DND-41 (cell line): Measurements from ENCODE around the gene VWA5B1.

Experiments used
- ATAC-seq: fragments of 200-7000 bp; cut with Tn5 transposase; 3 replicates; pipeline ENCODE4 v1.9.1; 2021; ENCODE audit warnings: low read depth; ENCODE audit not compliant: insufficient read depth
- DNase-seq: peaks from one replicate; pipeline ENCODE4 v3.0.0-alpha.2; 2020
- H2AFZ ChIP-seq: 2 replicates; pipeline ENCODE4 v1.6.0; 2012; ENCODE audit warnings: low read depth, low read length
- H3K27ac ChIP-seq: 2 replicates; pipeline ENCODE4 v1.5.1; 2012; ENCODE audit warnings: low read length, inconsistent platforms
- H3K27me3 ChIP-seq: fragments of 200-600 bp; sonication (generic); 2 replicates; pipeline ENCODE4 v1.6.0; 2012; ENCODE audit warnings: low read length, mild to moderate bottlenecking, inconsistent platforms; ENCODE audit not compliant: insufficient read depth, poor library complexity
- H3K36me3 ChIP-seq: 2 replicates; pipeline ENCODE4 v1.5.1; 2012; ENCODE audit warnings: low read length, inconsistent platforms; ENCODE audit not compliant: insufficient read depth
- H3K4me1 ChIP-seq: 2 replicates; pipeline ENCODE4 v1.5.1; 2012; ENCODE audit warnings: mild to moderate bottlenecking, low read length; ENCODE audit not compliant: insufficient read depth
- H3K4me2 ChIP-seq: 2 replicates; pipeline ENCODE4 v1.6.0; 2012; ENCODE audit warnings: mild to moderate bottlenecking, moderate library complexity, low read length, inconsistent platforms; ENCODE audit not compliant: insufficient read depth
- H3K4me3 ChIP-seq, 2 experiments: fragments of 200-600 bp in 1 of 2; shearing (Covaris generic) in 1 of 2; 2 replicates each; pipeline ENCODE4 v1.5.1; 2012 to 2016; ENCODE audit warnings: inconsistent platforms in 2 of 2, low read length in 2 of 2, mild to moderate bottlenecking in 2 of 2, low read depth in 1 of 2, moderate library complexity in 1 of 2
- H3K79me2 ChIP-seq: 2 replicates; pipeline ENCODE4 v1.6.0; 2012; ENCODE audit warnings: low read length, inconsistent platforms; ENCODE audit not compliant: insufficient read depth
- H3K9ac ChIP-seq: 2 replicates; pipeline ENCODE4 v1.6.0; 2012; ENCODE audit warnings: low read depth, mild to moderate bottlenecking, inconsistent platforms, low read length, moderate library complexity
- H3K9me3 ChIP-seq: 2 replicates; pipeline ENCODE4 v1.5.1; 2012; ENCODE audit warnings: low read length, moderate library complexity, mild to moderate bottlenecking, inconsistent platforms; ENCODE audit not compliant: insufficient read depth, severe bottlenecking
- H4K20me1 ChIP-seq: 2 replicates; pipeline ENCODE4 v1.6.0; 2012; ENCODE audit warnings: low read length; ENCODE audit not compliant: insufficient read depth
- CTCF ChIP-seq: IDR thresholded peaks from 2 replicates; pipeline ENCODE4 v1.5.1; 2012; ENCODE audit warnings: borderline replicate concordance, low read length, moderate library complexity, mild to moderate bottlenecking; ENCODE audit not compliant: poor library complexity, severe bottlenecking; ENCODE audit errors: extremely low read depth
- EZH2 ChIP-seq: IDR thresholded peaks from 3 replicates; pipeline ENCODE4 v1.6.1; 2012; ENCODE audit warnings: borderline replicate concordance, low read depth, mild to moderate bottlenecking, moderate library complexity, low read length, inconsistent platforms; ENCODE audit not compliant: severe bottlenecking

The VWA5B1 gene

GRCh38 chr1:20259646-20260045, 31.0 kb upstream of the VWA5B1 start:
- H3K79me2 ChIP-seq = no peaks in the 10 kb centered on the region
- no peak for TF ChIP-seq CTCF
- TF ChIP-seq EZH2 = no peak
- H3K4me1 ChIP-seq = no peaks in the 10 kb centered on the region
- no peak overlapping the region for H3K27ac ChIP-seq
- no peak overlapping the region for H2AFZ ChIP-seq
- no peak overlapping the region for H3K4me3 ChIP-seq
- no peaks in the 10 kb centered on the region for H3K9me3 ChIP-seq
- H3K4me2 ChIP-seq = no peak overlapping the region
- no peaks in the 10 kb centered on the region for H4K20me1 ChIP-seq
- no peak for DNase-seq
- no peaks in the 10 kb centered on the region for H3K36me3 ChIP-seq
- no peak overlapping the region for H3K9ac ChIP-seq
- H3K27me3 ChIP-seq = peaks cover 12% of the 10 kb centered on the region
- ATAC-seq = no peak

GRCh38 chr1:20261095-20261494, 29.6 kb upstream of the VWA5B1 start:
- Histone ChIP-seq H3K27ac (no peak overlapping the region), H3K79me2 (no peaks in the 10 kb centered on the region), H3K4me1 (no peaks in the 10 kb centered on the region), H3K4me3 (no peak overlapping the region), H3K9ac (no peak overlapping the region), H3K9me3 (no peaks in the 10 kb centered on the region), H3K4me2 (no peak overlapping the region), H4K20me1 (no peaks in the 10 kb centered on the region), H2AFZ (no peak overlapping the region), H3K36me3 (no peaks in the 10 kb centered on the region), H3K27me3 (peaks cover 12% of the 10 kb centered on the region)
- TF ChIP-seq EZH2 = no peak
- no peak for TF ChIP-seq CTCF
- DNase-seq (no peak), ATAC-seq (no peak)

GRCh38 chr1:20262810-20263534, 27.7 kb upstream of the VWA5B1 start:
- Histone ChIP-seq H4K20me1 (no peaks in the 10 kb centered on the region), H3K9ac (no peak overlapping the region), H3K9me3 (no peaks in the 10 kb centered on the region), H3K4me3 (no peak overlapping the region), H3K4me2 (no peak overlapping the region), H3K36me3 (no peaks in the 10 kb centered on the region), H3K4me1 (no peaks in the 10 kb centered on the region), H3K27me3 (peaks cover 12% of the 10 kb centered on the region), H3K27ac (no peak overlapping the region), H3K79me2 (no peaks in the 10 kb centered on the region), H2AFZ (no peak overlapping the region)
- ATAC-seq (no peak), DNase-seq (no peak)
- TF ChIP-seq CTCF (no peak), EZH2 (no peak)
